Cardiac fibroblast (primary cell): ENCODE measurements around the gene KRT79.

Source experiments
- DNase-seq, 2 donors: peaks; one replicate each; pipeline versions ENCODE4 v3.0.0 to v3.0.0-alpha.2; 2010; ENCODE audit warnings: low read depth in 2 of 2
- H3K4me3 ChIP-seq, 2 donors: replicated peaks in 1 of 2; 1 replicate in 1 of 2; 2 replicates in 1 of 2; pipeline ENCODE4 v1.5.1; 2011; ENCODE audit warnings: low read depth in 2 of 2, low read length in 2 of 2, mild to moderate bottlenecking in 2 of 2, moderate library complexity in 1 of 2
- CTCF ChIP-seq: IDR thresholded peaks from one replicate; pipeline ENCODE4 v1.5.1; 2011; ENCODE audit warnings: low read depth, mild to moderate bottlenecking, low read length, inconsistent platforms

Gene KRT79

GRCh38 chr12:52781399-52782082, 52.6 kb downstream of the KRT79 start:
- DNase-seq, result no peak
- no peak overlapping the region for H3K4me3 ChIP-seq
- TF ChIP-seq CTCF, result no peak

- TF ChIP-seq CTCF, result no peak
- H3K4me3 ChIP-seq, result no peak overlapping the region
- DNase-seq, result no peak
Measured at GRCh38 chr12:52779914-52780313, 54.2 kb downstream of the KRT79 start.

- DNase-seq, result no peak
- no peak overlapping the region for H3K4me3 ChIP-seq
- no peak for TF ChIP-seq CTCF
Measured at GRCh38 chr12:52778833-52779232, 55.3 kb downstream of the KRT79 start.

- H3K4me3 ChIP-seq, result no peak overlapping the region
- DNase-seq, result no peak
- TF ChIP-seq CTCF, result no peak
Measured at GRCh38 chr12:52777566-52777965, 56.5 kb downstream of the KRT79 start.

- DNase-seq, result no peak
- no peak for TF ChIP-seq CTCF
- no peak within 1 kb of the TSS for H3K4me3 ChIP-seq
Measured at GRCh38 chr12:52776913-52777395, 57.2 kb downstream of the KRT79 start, which contains the start of gene KRT76. KRT76 (minus strand) TSS chr12:52777345; CDS start chr12:52777291, 54 bp downstream.

- DNase-seq, result no peak
- no peak overlapping the region for H3K4me3 ChIP-seq
- TF ChIP-seq CTCF, result no peak
Measured at GRCh38 chr12:52776435-52776834, 57.7 kb downstream of the KRT79 start.

GRCh38 chr12:52774629-52775250, 59.4 kb downstream of the KRT79 start:
- no peak for TF ChIP-seq CTCF
- DNase-seq, result no peak
- no peak overlapping the region for H3K4me3 ChIP-seq
